K562 (cell line): ENCODE data around the gene ACTBL2. TPM values are rescaled to one million over a fixed set of nuclear protein-coding genes. Genes with fewer than 3 reads are reported as not detected.
A peak's percentile ranks its signal among the peaks of the same experiment; 100 is the strongest.

Experiments used
- ATAC-seq: fragments of 200-7000 bp; cut with Tn5 transposase; 3 replicates; pipeline ENCODE4 v1.9.1; 2020; ENCODE audit warnings: moderate library complexity
- BruUV-seq: library from RNA; stranded (reverse); fragments of 400-500 nt; replicated peaks from 2 replicates; lab custom pipeline; 2021; lab: Mats Ljungman, UMichigan
- CTCF ChIA-PET: fragments of 300-600 bp; formaldehyde crosslinking; extraction: SDS; loops from one replicate; lab custom pipeline; 2021; ENCODE audit warnings: low intra/inter-chr PET ratio; lab: Yijun Ruan, JAX
- POLR2A ChIA-PET: fragments of 300-600, 350-650 bp; sonication (Branson Sonifier 250); formaldehyde crosslinking; extraction: SDS; loops from one replicate; lab custom pipeline; 2021; ENCODE audit warnings: antibody characterized with exemption, inconsistent platforms; lab: Yijun Ruan, JAX
- DNase-seq, 4 experiments: peaks; one replicate each; pipeline versions ENCODE4 v3.0.0 to v3.0.0-alpha.2; 2011 to 2018; ENCODE audit warnings: low spot score in 3 of 4, mixed read lengths in 3 of 4; ENCODE audit errors: extremely low read depth in 1 of 4
- FAIRE-seq: peaks from 2 replicates; lab custom pipeline; 2011; peaks lifted over from hg19 to GRCh38; lab: Jason Lieb, UNC
- H2AFZ ChIP-seq: 2 replicates; pipeline ENCODE4 v1.6.0; 2011; ENCODE audit warnings: low read depth, low read length, control low read depth, inconsistent platforms
- H3K27ac ChIP-seq: fragments of 200-600 bp; 3 replicates; pipeline ENCODE4 v1.8.0; 2011; ENCODE audit warnings: low read depth, mild to moderate bottlenecking, control low read depth, inconsistent platforms, low read length, moderate library complexity, mixed read lengths; ENCODE audit errors: extremely low read depth
- H3K27me3 ChIP-seq, 2 experiments: fragments of 300-600 bp in 1 of 2; 2 replicates in 1 of 2; 3 replicates in 1 of 2; pipeline versions ENCODE4 v1.6.0 to v1.8.0; 2011; ENCODE audit warnings: inconsistent platforms in 2 of 2, low read length in 2 of 2, mild to moderate bottlenecking in 1 of 2, mixed read lengths in 1 of 2, moderate library complexity in 1 of 2; ENCODE audit not compliant: control insufficient read depth in 2 of 2, insufficient read depth in 2 of 2
- H3K36me3 ChIP-seq: fragments of 300-600 bp; 3 replicates; pipeline ENCODE4 v1.8.0; 2011; ENCODE audit warnings: mild to moderate bottlenecking, low read length, inconsistent platforms; ENCODE audit not compliant: control insufficient read depth, insufficient read depth
- H3K4me1 ChIP-seq, 2 experiments: fragments of 200-600 bp in 1 of 2; replicated peaks in 1 of 2; 2 replicates in 1 of 2; 3 replicates in 1 of 2; pipeline versions ENCODE4 v1.5.1 to v1.8.0; 2011; ENCODE audit warnings: inconsistent platforms in 2 of 2, low read length in 2 of 2, mild to moderate bottlenecking in 1 of 2, mixed read lengths in 1 of 2, moderate library complexity in 1 of 2; ENCODE audit not compliant: control insufficient read depth in 2 of 2, insufficient read depth in 2 of 2
- H3K4me2 ChIP-seq: 2 replicates; pipeline ENCODE4 v1.6.1; 2011; ENCODE audit warnings: low read length, control low read depth, inconsistent platforms, mixed read lengths; ENCODE audit not compliant: insufficient read depth
- H3K4me3 ChIP-seq: fragments of 200-600 bp; sonication (generic), shearing (Covaris generic); 2 replicates; pipeline ENCODE4 v1.5.1; 2016; ENCODE audit warnings: control low read depth, inconsistent platforms
- H3K79me2 ChIP-seq: fragments of 200-600 bp; 3 replicates; pipeline ENCODE4 v1.8.0; 2011; ENCODE audit warnings: low read length, inconsistent platforms; ENCODE audit not compliant: control insufficient read depth, insufficient read depth
- H3K9ac ChIP-seq, 2 experiments: 2 replicates each; pipeline versions ENCODE4 v1.6.0 to v1.6.1; 2011; ENCODE audit warnings: low read depth in 2 of 2, low read length in 2 of 2, control low read depth in 1 of 2, inconsistent platforms in 1 of 2, mild to moderate bottlenecking in 1 of 2, mixed read lengths in 1 of 2; ENCODE audit not compliant: insufficient read depth in 1 of 2
- H3K9me1 ChIP-seq: one replicate; pipeline ENCODE4 v1.6.0; 2011; ENCODE audit warnings: inconsistent platforms, mild to moderate bottlenecking, low read length, moderate library complexity; ENCODE audit not compliant: control insufficient read depth, insufficient read depth
- H3K9me3 ChIP-seq: replicated peaks from 2 replicates; pipeline ENCODE4 v1.5.1; 2011; ENCODE audit warnings: low read depth, low read length, inconsistent platforms; ENCODE audit not compliant: control insufficient read depth, insufficient read depth
- H4K20me1 ChIP-seq: replicated peaks from 2 replicates; pipeline ENCODE4 v1.6.1; 2011; ENCODE audit warnings: low read length, inconsistent platforms, mixed read lengths; ENCODE audit not compliant: control insufficient read depth, insufficient read depth
- POLR2B ChIP-seq: fragments of 450-650 bp; IDR thresholded peaks from 2 replicates; pipeline ENCODE4 v1.6.1; 2018; ENCODE audit warnings: low read depth; ENCODE audit not compliant: partially characterized antibody
- WGBS: fragments of 100-300 bp; shearing (Covaris generic); methylation state at CpG from one replicate; pipeline ENCODE4 v1.1.6; 2016; ENCODE audit warnings: low coverage, mixed read lengths; ENCODE audit not compliant: insufficient coverage; ENCODE audit errors: missing lambda C conversion rate; 5-methylcytosine and 5-hydroxymethylcytosine counted together
- in situ Hi-C: fragments of 300-500 bp; cut with MboI; formaldehyde crosslinking; loops from 4 replicates; pipeline ENCODE4 v1.15.0; 2018; ENCODE audit warnings: inconsistent platforms, mixed read lengths
- intact Hi-C: fragments of 100-400 bp; cut with micrococcal nuclease; formaldehyde crosslinking; loops from 2 replicates; pipeline ENCODE4 v1.14.2; 2022
- polyA plus RNA-seq, 8 experiments: library from polyadenylated mRNA; depleted of rRNA in 4 of 8; stranded (reverse) in 5 of 8; unstranded in 3 of 8; fragments of >200 nt; fragmentation: Nextera tagmentation in 2 of 8; fragmentation: Illumina TruSeq in 1 of 8; extraction: Ambion mirVana in 2 of 8; extraction: Trizol in 1 of 8; gene quantifications; 2 replicates each; pipeline versions ENCODE4 v1.2.1 to v1.2.3, GENCODE V29; 2011 to 2014; ENCODE audit warnings: inconsistent platforms in 1 of 8, missing spikeins in 1 of 8
- total RNA-seq, 7 experiments: library from RNA; depleted of rRNA in 6 of 7; stranded (reverse); fragments of >200 nt in 6 of 7; fragmentation: Illumina TruSeq in 2 of 7; extraction: Trizol in 2 of 7; gene quantifications; 2 replicates each; pipeline versions ENCODE4 v1.2.1 to v1.2.3, GENCODE V29; 2011 to 2021; ENCODE audit warnings: low replicate concordance in 1 of 7
- TF ChIP-seq, protein P1 (sequence below), 3 experiments: fragments of 200-800 bp in 1 of 3; sonication (Bioruptor generic) in 1 of 3; sonication (generic) in 1 of 3; formaldehyde crosslinking in 1 of 3; IDR thresholded peaks; 2 replicates each; pipeline versions ENCODE4 v1.6.1 to v1.8.0; 2016 to 2022; ENCODE audit warnings: mild to moderate bottlenecking in 2 of 3, missing compliant biosample characterization in 2 of 3, missing genetic modification characterization in 2 of 3, missing genetic modification reagents in 1 of 3
- TF ChIP-seq, protein P2 (sequence below), 2 experiments: IDR thresholded peaks in 1 of 2; conservative IDR thresholded peaks in 1 of 2; 2 replicates each; pipeline ENCODE4 v1.6.1; 2016; ENCODE audit warnings: low read depth in 2 of 2, mild to moderate bottlenecking in 1 of 2, missing compliant biosample characterization in 1 of 2, missing genetic modification characterization in 1 of 2, moderate library complexity in 1 of 2

The ACTBL2 gene
- total and polyA plus RNA-seq, 9 of the 15 experiments (the other 6 are each of a cell fraction or from before 2014, with no cell fraction given): not detected

DNA sequence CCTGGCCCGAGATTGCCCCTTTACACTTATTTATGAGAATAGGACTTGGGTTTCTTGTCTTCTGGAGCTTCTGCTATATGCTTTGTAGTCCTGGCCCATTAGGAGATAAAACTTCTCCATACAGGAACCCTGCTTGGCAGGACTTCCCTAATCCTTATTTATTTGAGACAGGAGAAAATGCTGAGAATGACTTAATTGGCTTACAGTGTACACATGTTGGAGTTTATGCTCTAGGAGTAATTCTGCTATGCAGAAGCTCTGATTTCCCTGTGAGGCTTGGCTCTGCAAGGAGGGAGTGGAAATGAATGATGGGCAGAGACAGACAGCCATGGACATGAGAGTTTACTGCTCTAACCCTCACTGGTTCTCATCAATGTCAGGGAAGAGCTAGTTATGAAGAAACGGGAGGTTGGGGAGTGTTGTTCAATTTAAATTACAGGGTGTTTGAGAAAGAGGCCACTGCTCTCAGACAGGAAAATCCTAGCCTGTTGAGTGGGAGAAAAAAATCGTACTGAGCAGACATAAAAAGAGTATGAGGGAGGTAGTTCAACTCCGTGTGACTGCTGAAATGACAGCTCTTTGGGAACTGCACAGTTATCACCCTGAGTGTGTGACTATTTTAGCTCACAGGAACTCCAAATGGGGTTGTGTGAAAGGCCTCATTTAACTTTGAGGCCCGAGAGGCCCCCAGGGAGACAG is 37.5 kb downstream of the ACTBL2 start:
- no peak for DNase-seq
- Histone ChIP-seq H3K4me3 (no peak overlapping the region), H3K9me1 (no peaks in the 10 kb centered on the region), H3K36me3 (no peaks in the 10 kb centered on the region), H3K9ac (no peak overlapping the region), H2AFZ (no peak overlapping the region), H3K4me1 (peaks cover 3 to 21% of the 10 kb centered on the region in 2 experiments; a peak in 3 of 5 replicates), H3K27me3 (no peaks in the 10 kb centered on the region), H3K79me2 (no peaks in the 10 kb centered on the region)
- intact Hi-C loops: no loop called here
- ATAC-seq: no peak
- BruUV-seq: no TSS peak
- CTCF ChIA-PET: no interaction called here
- POLR2A ChIA-PET: no interaction called here
- FAIRE-seq: no peak
- TF ChIP-seq, protein P1, sequence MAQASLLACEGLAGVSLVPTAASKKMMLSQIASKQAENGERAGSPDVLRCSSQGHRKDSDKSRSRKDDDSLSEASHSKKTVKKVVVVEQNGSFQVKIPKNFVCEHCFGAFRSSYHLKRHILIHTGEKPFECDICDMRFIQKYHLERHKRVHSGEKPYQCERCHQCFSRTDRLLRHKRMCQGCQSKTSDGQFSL (CRISPR knock-in tag; IDR thresholded peaks at IDR 0.05): no peak
- TF ChIP-seq, protein P1 (tag; IDR thresholded peaks at IDR 0.05): no peak
- TF ChIP-seq, protein P2, sequence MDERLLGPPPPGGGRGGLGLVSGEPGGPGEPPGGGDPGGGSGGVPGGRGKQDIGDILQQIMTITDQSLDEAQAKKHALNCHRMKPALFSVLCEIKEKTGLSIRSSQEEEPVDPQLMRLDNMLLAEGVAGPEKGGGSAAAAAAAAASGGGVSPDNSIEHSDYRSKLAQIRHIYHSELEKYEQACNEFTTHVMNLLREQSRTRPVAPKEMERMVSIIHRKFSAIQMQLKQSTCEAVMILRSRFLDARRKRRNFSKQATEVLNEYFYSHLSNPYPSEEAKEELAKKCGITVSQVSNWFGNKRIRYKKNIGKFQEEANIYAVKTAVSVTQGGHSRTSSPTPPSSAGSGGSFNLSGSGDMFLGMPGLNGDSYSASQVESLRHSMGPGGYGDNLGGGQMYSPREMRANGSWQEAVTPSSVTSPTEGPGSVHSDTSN (CRISPR knock-in tag; IDR thresholded peaks at IDR 0.05; ENCODE audit: low read depth): no peak
- TF ChIP-seq, protein P2 (tag; conservative IDR thresholded peaks at IDR 0.05; ENCODE audit: low read depth): peak; percentile 14; the same call in 1 of the 2 replicates
- TF ChIP-seq POLR2B: no peak
- TF ChIP-seq, all 486 proteins: peak for 1
- no peaks in the 10 kb centered on the region for H4K20me1 ChIP-seq
- no peaks in the 10 kb centered on the region for H3K9me3 ChIP-seq
- 16% methylated on average over 5 of the region's 5 CpGs for WGBS
- in situ Hi-C loops: no loop called here
- H3K27ac ChIP-seq: no peak overlapping the region
- H3K4me2 ChIP-seq: no peak overlapping the region
